Adrenal gland (tissue), 5 donors: Measurements from ENCODE around the gene CTXND1.

Experiments used
- POLR2A ChIP-seq, 2 donors: fragments of 450-650 bp; IDR thresholded peaks; one replicate each; pipeline ENCODE4 v1.6.1; 2017; ENCODE audit warnings: antibody characterized with exemption in 2 of 2, mild to moderate bottlenecking in 2 of 2, moderate library complexity in 1 of 2
- TF ChIP-seq, protein P1 (sequence below), 6 experiments: fragments of 450-650 bp in 4 of 6; fragments of 200-600 bp in 2 of 6; sonication (generic) in 1 of 6; IDR thresholded peaks; 1 replicate in 5 of 6; 2 replicates in 1 of 6; pipeline versions ENCODE4 v1.5.1 to v1.8.0; 2016 to 2021; ENCODE audit warnings: antibody characterized with exemption in 6 of 6, mild to moderate bottlenecking in 2 of 6, moderate library complexity in 1 of 6
- donor health status: DM: no; HTN: no; CAD: no.

DNA sequence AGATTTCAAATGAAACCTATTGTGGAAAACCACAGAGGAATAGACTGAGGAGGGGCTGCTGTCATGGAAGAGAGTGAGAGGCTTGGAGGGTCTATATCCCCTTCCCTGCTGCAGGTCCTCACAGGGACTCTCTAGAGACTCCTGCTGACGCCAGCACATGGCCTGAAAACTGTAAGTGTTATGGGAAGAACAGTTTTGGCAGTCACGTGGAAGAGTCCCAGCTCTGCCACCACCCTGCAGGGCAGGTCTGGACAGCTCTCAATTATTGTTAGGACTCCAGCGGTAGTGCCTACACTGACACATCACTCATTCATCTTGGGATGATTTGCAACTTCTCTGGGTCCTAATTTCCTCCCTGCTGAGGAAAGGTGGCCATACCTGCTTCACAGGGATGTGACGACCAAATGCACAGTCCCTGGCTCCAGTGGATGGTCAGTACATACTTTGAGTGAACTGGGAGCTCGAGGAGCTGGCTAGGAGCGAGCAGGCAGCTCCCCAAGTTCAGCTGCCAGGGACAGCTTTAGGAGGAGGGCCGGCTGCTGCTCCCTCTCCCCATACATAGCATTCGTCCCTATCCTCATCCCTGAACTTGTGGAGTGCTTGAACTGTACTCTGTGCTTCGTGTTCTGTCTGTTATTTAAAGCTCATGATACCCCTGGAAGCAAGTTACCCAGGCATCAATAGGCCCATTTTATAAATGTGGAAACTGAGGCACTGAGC is 49.2 kb downstream of the CTXND1 start:
- TF ChIP-seq, protein P1, sequence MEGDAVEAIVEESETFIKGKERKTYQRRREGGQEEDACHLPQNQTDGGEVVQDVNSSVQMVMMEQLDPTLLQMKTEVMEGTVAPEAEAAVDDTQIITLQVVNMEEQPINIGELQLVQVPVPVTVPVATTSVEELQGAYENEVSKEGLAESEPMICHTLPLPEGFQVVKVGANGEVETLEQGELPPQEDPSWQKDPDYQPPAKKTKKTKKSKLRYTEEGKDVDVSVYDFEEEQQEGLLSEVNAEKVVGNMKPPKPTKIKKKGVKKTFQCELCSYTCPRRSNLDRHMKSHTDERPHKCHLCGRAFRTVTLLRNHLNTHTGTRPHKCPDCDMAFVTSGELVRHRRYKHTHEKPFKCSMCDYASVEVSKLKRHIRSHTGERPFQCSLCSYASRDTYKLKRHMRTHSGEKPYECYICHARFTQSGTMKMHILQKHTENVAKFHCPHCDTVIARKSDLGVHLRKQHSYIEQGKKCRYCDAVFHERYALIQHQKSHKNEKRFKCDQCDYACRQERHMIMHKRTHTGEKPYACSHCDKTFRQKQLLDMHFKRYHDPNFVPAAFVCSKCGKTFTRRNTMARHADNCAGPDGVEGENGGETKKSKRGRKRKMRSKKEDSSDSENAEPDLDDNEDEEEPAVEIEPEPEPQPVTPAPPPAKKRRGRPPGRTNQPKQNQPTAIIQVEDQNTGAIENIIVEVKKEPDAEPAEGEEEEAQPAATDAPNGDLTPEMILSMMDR (IDR thresholded peaks at IDR 0.05) = no peak
- TF ChIP-seq POLR2A (IDR thresholded peaks at IDR 0.05) = no peak
